AG09319 (cell line): Measurements from ENCODE around the gene MYO1D.

ENCODE experiments used
- DNase-seq: peaks from one replicate; pipeline ENCODE4 v3.0.0-alpha.2; 2010; ENCODE audit warnings: low read depth; ENCODE audit errors: extremely low read depth
- CTCF ChIP-seq: IDR thresholded peaks from 2 replicates; pipeline ENCODE4 v1.5.1; 2011; ENCODE audit warnings: low read depth, mild to moderate bottlenecking, inconsistent platforms, low read length, moderate library complexity

MYO1D gene

GRCh38 chr17:32836527-32836926 is 40.4 kb downstream of the MYO1D start:
- DNase-seq = no peak
- no peak for TF ChIP-seq CTCF

GRCh38 chr17:32835291-32835761 is 41.6 kb downstream of the MYO1D start:
- TF ChIP-seq CTCF = no peak
- no peak for DNase-seq

GRCh38 chr17:32834104-32834503 is 42.8 kb downstream of the MYO1D start:
- TF ChIP-seq CTCF = no peak
- no peak for DNase-seq

- TF ChIP-seq CTCF = no peak
- DNase-seq = no peak
These were observed 43.4 kb downstream of the MYO1D start for GRCh38 chr17:32833526-32833925.

- TF ChIP-seq CTCF = no peak
- DNase-seq = no peak
These were observed 43.8 kb downstream of the MYO1D start for GRCh38 chr17:32833076-32833475.

- no peak for TF ChIP-seq CTCF
- DNase-seq = no peak
These were observed 45.2 kb downstream of the MYO1D start for GRCh38 chr17:32831627-32832243.

GRCh38 chr17:32831223-32831622 is 45.7 kb downstream of the MYO1D start:
- no peak for DNase-seq

More at GRCh38 chr17:32831223-32831622, 45.7 kb downstream of the MYO1D start:
- TF ChIP-seq CTCF = no peak
